Myocyte (in vitro differentiated cells): ENCODE results near the gene ST8SIA6. TPM values are rescaled to one million over a fixed set of nuclear protein-coding genes. Genes with fewer than 3 reads are reported as not detected.

ENCODE experiments used
- DNase-seq: peaks from one replicate; pipeline ENCODE4 v3.0.0-alpha.2; 2012; ENCODE audit warnings: low read depth
- total RNA-seq: library from RNA; depleted of rRNA; stranded (reverse); fragments of >200 nt; gene quantifications from 2 replicates; pipeline ENCODE4 v1.2.3, GENCODE V29; 2014

The ST8SIA6 gene
- total RNA-seq, 1 donor from 2014 or later: not detected

GRCh38 chr10:17272648-17273047 is 181.7 kb downstream of the ST8SIA6 start:
- no peak for DNase-seq

Other genes with a start within 250 kb of the ST8SIA6 start
- 1,826 and 1,896 TPM in 2 replicates for gene VIM, start 226.4 kb downstream of the ST8SIA6 start, total RNA-seq
- 123 and 217 TPM in 2 replicates for gene HACD1, start 162.8 kb upstream of the ST8SIA6 start, total RNA-seq
- gene STAM, start 189.6 kb upstream of the ST8SIA6 start, total RNA-seq: 75.2 and 77.6 TPM in 2 replicates